ENCODE data around the gene STT3A.

The STT3A gene

DNA sequence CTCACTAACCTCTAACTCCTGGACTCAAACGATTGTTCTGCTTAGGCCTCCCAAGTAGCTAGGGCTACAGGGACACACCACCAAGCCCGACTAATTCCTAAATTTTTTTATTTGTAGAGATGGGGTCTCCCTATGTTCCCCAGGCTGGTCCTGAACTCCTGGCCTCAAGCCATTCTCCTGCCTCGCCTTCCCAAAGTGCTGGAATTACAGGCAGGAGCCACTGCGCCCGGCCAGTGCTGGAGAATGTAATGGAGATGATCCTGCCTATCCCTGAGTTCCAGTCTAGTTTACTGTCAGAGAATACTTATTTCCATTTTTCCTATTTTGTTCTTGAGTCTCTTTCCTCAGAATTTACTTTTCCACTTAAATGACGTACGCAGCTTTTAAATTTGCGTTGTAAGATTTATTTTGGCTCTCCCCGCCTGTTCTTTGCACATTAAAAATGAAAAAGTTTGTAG, 32.1 kb downstream of the STT3A start, which contains the start of gene CHEK1:
Gene CHEK1 (plus strand): TSS at position 408 of the 458 bp plus-strand sequence. CDS start 1,606 bp downstream, outside the sequence.
- H3K4me3 ChIP-seq (ENCODE audit: low read depth, low read length): peak within 1 kb of the TSS; percentile 89
- TF ChIP-seq, protein P1, sequence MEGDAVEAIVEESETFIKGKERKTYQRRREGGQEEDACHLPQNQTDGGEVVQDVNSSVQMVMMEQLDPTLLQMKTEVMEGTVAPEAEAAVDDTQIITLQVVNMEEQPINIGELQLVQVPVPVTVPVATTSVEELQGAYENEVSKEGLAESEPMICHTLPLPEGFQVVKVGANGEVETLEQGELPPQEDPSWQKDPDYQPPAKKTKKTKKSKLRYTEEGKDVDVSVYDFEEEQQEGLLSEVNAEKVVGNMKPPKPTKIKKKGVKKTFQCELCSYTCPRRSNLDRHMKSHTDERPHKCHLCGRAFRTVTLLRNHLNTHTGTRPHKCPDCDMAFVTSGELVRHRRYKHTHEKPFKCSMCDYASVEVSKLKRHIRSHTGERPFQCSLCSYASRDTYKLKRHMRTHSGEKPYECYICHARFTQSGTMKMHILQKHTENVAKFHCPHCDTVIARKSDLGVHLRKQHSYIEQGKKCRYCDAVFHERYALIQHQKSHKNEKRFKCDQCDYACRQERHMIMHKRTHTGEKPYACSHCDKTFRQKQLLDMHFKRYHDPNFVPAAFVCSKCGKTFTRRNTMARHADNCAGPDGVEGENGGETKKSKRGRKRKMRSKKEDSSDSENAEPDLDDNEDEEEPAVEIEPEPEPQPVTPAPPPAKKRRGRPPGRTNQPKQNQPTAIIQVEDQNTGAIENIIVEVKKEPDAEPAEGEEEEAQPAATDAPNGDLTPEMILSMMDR (IDR thresholded peaks at IDR 0.05; ENCODE audit: borderline replicate concordance, insufficient read depth, low read depth, low read length): no peak

DNA sequence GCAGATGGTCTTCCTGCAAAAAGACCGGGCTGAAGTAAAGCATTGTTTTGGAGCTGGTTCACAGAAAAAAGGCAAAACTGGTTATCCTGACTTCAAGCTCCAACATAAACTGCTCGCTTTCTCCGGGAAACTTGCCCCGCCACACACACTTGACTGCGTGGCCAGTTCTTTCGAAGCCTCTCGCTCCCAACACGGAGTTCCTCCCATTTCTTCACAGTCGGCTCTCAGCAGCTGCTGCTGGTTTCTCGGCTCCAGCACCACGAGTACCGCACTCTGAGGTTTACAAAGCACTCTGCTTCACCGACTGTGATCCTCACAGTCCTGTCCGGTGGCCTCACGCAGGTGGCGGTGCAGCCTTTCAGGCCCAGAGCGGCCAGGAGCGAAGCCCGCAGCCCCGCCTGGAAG, 32.6 kb downstream of the STT3A start:
- TF ChIP-seq, protein P1 (IDR thresholded peaks at IDR 0.05; ENCODE audit: borderline replicate concordance, insufficient read depth, low read depth, low read length): no peak

GRCh38 chr11:125625630-125626287, 33.1 kb downstream of the STT3A start:
- peak overlapping the region; percentile 89 for H3K4me3 ChIP-seq (ENCODE audit: low read depth, low read length)
- TF ChIP-seq, protein P1 (IDR thresholded peaks at IDR 0.05; ENCODE audit: borderline replicate concordance, insufficient read depth, low read depth, low read length): no peak

More for the DNA sequence above, 32.6 kb downstream of the STT3A start:
- H3K4me3 ChIP-seq (ENCODE audit: low read depth, low read length): peak overlapping the region; percentile 89

DNA sequence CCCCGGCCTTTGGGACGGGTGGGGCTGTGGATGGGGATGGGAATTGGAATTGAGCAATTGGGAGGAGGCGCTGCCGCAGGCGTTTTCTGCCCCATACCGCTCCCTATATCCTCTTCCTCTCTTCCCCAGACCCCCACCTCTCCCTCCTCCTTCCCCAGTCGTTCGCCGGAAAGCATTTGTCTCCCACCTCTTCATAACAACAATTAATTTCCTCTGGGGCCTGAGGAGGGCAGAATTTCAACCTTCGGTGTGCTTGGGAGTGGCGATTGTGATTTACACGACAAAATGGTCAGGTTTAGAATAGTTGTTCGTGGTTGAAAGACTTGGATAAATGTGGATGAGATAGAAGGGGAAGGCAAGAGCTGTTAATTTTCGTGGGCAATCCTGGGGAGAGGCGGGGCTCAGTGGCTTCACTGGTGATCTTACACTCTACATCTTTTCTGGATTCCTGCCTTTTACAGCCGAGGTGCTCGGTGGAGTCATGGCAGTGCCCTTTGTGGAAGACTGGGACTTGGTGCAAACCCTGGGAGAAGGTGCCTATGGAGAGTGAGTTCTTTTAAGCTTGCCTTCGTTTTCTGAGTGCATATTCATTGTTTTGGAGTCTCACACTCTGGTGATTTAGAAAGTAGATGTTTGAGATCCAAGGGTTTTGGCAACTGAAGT, 33.8 kb downstream of the STT3A start:
- H3K4me3 ChIP-seq (ENCODE audit: low read depth, low read length): peak overlapping the region; percentile 89
- TF ChIP-seq, protein P1 (IDR thresholded peaks at IDR 0.05; ENCODE audit: borderline replicate concordance, insufficient read depth, low read depth, low read length): 0 out of 2 replicates have a peak, but pooled peaks have one; percentile 17

DNA sequence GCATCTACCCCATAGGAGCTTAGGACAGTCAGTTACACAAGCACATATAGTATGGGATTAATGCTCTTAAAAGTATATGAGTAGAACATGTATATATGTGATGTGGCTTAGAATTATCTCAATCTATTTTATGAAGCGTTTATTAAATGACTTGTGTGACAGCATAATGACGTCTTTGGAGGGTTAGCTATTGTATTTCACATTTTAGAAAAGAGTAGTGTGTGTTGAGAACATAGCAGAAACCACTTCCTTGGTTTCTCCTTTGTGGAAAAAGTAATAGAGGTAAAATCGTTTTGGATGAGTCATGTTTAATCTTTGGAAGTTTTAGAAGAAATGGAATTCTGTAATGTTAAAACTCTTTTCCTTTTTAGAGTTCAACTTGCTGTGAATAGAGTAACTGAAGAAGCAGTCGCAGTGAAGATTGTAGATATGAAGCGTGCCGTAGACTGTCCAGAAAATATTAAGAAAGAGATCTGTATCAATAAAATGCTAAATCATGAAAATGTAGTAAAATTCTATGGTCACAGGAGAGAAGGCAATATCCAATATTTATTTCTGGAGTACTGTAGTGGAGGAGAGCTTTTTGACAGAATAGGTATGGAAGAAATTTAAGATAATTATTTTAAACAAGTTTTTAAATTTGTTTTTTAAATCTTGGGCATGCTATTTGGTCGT, 34.7 kb downstream of the STT3A start:
- H3K4me3 ChIP-seq (ENCODE audit: low read depth, low read length): peak overlapping the region; percentile 89
- TF ChIP-seq, protein P1 (IDR thresholded peaks at IDR 0.05; ENCODE audit: borderline replicate concordance, insufficient read depth, low read depth, low read length): no peak

GRCh38 chr11:125637840-125638239, 45.2 kb downstream of the STT3A start:
- TF ChIP-seq, protein P1 (IDR thresholded peaks at IDR 0.05; ENCODE audit: borderline replicate concordance, insufficient read depth, low read depth, low read length): no peak
- H3K4me3 ChIP-seq (ENCODE audit: low read depth, low read length): no peak overlapping the region

All from GM12875 (cell line).